GM23248 (cell line): ENCODE data around the gene USP48. TPM values are rescaled to one million over a fixed set of nuclear protein-coding genes. Genes with fewer than 3 reads are reported as not detected.
A peak's percentile ranks its signal among the peaks of the same experiment; 100 is the strongest.

Experiments
- DNase-seq: peaks from one replicate; pipeline ENCODE4 v3.0.0-alpha.2; 2015
- H2AFZ ChIP-seq: fragments of 200-600 bp; sonication (generic); 2 replicates; pipeline ENCODE4 v1.6.1; 2016; ENCODE audit warnings: antibody characterized with exemption
- H3F3A ChIP-seq: fragments of 200-600 bp; sonication (generic); 2 replicates; pipeline ENCODE4 v1.6.1; 2016; ENCODE audit warnings: mild to moderate bottlenecking, antibody characterized with exemption, mixed run types; ENCODE audit not compliant: insufficient read depth
- H3K27ac ChIP-seq: fragments of 200-600 bp; sonication (generic); 2 replicates; pipeline ENCODE4 v1.5.1; 2016; ENCODE audit warnings: mild to moderate bottlenecking
- H3K27me3 ChIP-seq: fragments of 200-600 bp; sonication (generic); replicated peaks from 2 replicates; pipeline ENCODE4 v1.6.1; 2016; ENCODE audit warnings: mild to moderate bottlenecking; ENCODE audit not compliant: insufficient read depth
- H3K36me3 ChIP-seq: fragments of 200-600 bp; sonication (generic); 2 replicates; pipeline ENCODE4 v1.6.1; 2016; ENCODE audit warnings: low read depth, mild to moderate bottlenecking
- H3K4me1 ChIP-seq: fragments of 200-600 bp; sonication (generic); 2 replicates; pipeline ENCODE4 v1.6.1; 2016; ENCODE audit warnings: mild to moderate bottlenecking; ENCODE audit not compliant: insufficient read depth
- H3K4me2 ChIP-seq: fragments of 200-600 bp; sonication (generic); one replicate; pipeline ENCODE4 v1.6.1; 2016; ENCODE audit warnings: mild to moderate bottlenecking; ENCODE audit not compliant: unreplicated experiment
- H3K4me3 ChIP-seq: fragments of 200-600 bp; sonication (generic); 2 replicates; pipeline ENCODE4 v1.5.1; 2016; ENCODE audit warnings: mild to moderate bottlenecking
- H3K79me2 ChIP-seq: fragments of 200-600 bp; sonication (generic); 2 replicates; pipeline ENCODE4 v1.6.1; 2016; ENCODE audit warnings: mild to moderate bottlenecking; ENCODE audit not compliant: insufficient read depth
- H3K9ac ChIP-seq: fragments of 200-600 bp; sonication (generic); 2 replicates; pipeline ENCODE4 v1.6.1; 2016; ENCODE audit warnings: mild to moderate bottlenecking
- H3K9me2 ChIP-seq: fragments of 200-600 bp; sonication (generic); 2 replicates; pipeline ENCODE4 v1.6.1; 2016; ENCODE audit warnings: mixed run types, mild to moderate bottlenecking, moderate library complexity; ENCODE audit not compliant: insufficient read depth
- H3K9me3 ChIP-seq: fragments of 200-600 bp; sonication (generic); one replicate; pipeline ENCODE4 v1.6.1; 2017; ENCODE audit warnings: low read depth
- H4K20me1 ChIP-seq: fragments of 200-600 bp; sonication (generic); 2 replicates; pipeline ENCODE4 v1.6.0; 2016; ENCODE audit not compliant: insufficient read depth
- EZH2 ChIP-seq: fragments of 200-600 bp; sonication (generic); IDR thresholded peaks from 2 replicates; pipeline ENCODE4 v1.6.1; 2018; ENCODE audit warnings: antibody characterized with exemption, mild to moderate bottlenecking; ENCODE audit not compliant: insufficient read depth, poor library complexity, severe bottlenecking
- EZH2phosphoT487 ChIP-seq: fragments of 200-600 bp; sonication (generic); IDR thresholded peaks from 2 replicates; pipeline ENCODE4 v1.6.1; 2018; ENCODE audit warnings: antibody characterized with exemption, moderate library complexity, mild to moderate bottlenecking, low read depth; ENCODE audit not compliant: insufficient read depth
- WGBS, 2 experiments: methylation state at CpG; one replicate each; pipeline ENCODE4 v1.1.6; 2015 to 2017; ENCODE audit warnings: low lambda C conversion rate in 2 of 2, low coverage in 1 of 2; ENCODE audit errors: missing lambda C conversion rate in 2 of 2; 5-methylcytosine and 5-hydroxymethylcytosine counted together
- in situ Hi-C: fragments of 300-500 bp; cut with MboI; formaldehyde crosslinking; loops from 2 replicates; pipeline ENCODE4 v1.15.0; 2020
- polyA plus RNA-seq: library from polyadenylated mRNA; unstranded; fragments of >200 nt; fragmentation: Nextera tagmentation; extraction: Ambion mirVana; gene quantifications from 2 replicates; pipeline ENCODE4 v1.2.1, GENCODE V29; 2016
- total RNA-seq: library from RNA; depleted of rRNA; stranded (reverse); fragments of >200 nt; shearing (Covaris generic); gene quantifications from 2 replicates; pipeline ENCODE4 v1.2.3, GENCODE V29; 2014

USP48 gene
- total and polyA plus RNA-seq, 2 experiments from 2014 or later, result 34.3 to 60.4 TPM

DNA sequence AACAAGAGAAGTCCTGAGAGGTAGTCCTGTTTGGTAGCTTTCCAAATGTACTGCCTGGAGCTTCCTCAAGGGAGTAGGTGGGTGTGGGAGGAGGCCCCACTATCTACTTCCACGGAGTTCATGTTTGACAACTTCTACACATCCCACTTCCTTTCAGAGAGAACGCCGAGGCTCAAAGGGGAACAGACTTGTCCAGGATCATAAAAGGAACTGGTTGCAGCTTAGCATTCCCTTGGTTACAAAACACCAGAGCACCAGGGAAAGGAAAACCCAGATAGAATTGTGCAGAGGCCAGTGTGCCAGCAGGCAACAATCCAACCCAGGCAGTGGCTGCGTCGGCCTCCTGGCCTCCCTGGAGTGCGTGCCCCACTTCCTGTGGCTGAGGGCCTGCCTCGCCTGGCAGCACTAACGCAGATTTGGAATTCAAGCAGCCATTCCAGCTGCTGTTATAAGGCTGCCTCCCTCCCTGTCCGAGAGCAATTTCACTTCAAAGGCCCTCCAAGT lies 109.6 kb downstream of the USP48 start:
- H3K27me3 ChIP-seq, result peaks cover 10% of the 10 kb centered on the region; the same call in 1 of the 2 replicates
- H3F3A ChIP-seq, result peaks cover 18% of the 10 kb centered on the region
- H2AFZ ChIP-seq, result no peak overlapping the region
- H3K79me2 ChIP-seq, result no peaks in the 10 kb centered on the region
- peak; percentile 71 for DNase-seq
- no peaks in the 10 kb centered on the region for H3K9me3 ChIP-seq
- no peaks in the 10 kb centered on the region for H3K36me3 ChIP-seq
- no peak for TF ChIP-seq EZH2
- no peak for TF ChIP-seq EZH2phosphoT487
- peaks cover 23% of the 10 kb centered on the region for H3K4me1 ChIP-seq
- H3K9me2 ChIP-seq, result no peaks in the 10 kb centered on the region
- peak overlapping the region; percentile 49 for H3K9ac ChIP-seq
- in situ Hi-C loops, result no loop called here
- H4K20me1 ChIP-seq, result no peaks in the 10 kb centered on the region
- peak overlapping the region; percentile 13; the same call in 1 of the 2 replicates for H3K4me3 ChIP-seq
- peak overlapping the region; percentile 78 for H3K27ac ChIP-seq
- 3 to 5% methylated on average over 9 of the region's 9 CpGs for WGBS, 2 experiments
- H3K4me2 ChIP-seq, result peak overlapping the region; percentile 40

- 51 to 60% methylated on average over 10 of the region's 10 CpGs for WGBS, 2 experiments
- Histone ChIP-seq H3K4me2 (peak overlapping the region; percentile 40), H3K4me1 (peaks cover 23% of the 10 kb centered on the region), H4K20me1 (no peaks in the 10 kb centered on the region), H3K9me3 (no peaks in the 10 kb centered on the region), H3K9me2 (no peaks in the 10 kb centered on the region), H3K9ac (peak overlapping the region; percentile 49), H3K79me2 (no peaks in the 10 kb centered on the region), H3K27ac (peak overlapping the region; percentile 78), H3K36me3 (no peaks in the 10 kb centered on the region), H3F3A (peaks cover 18% of the 10 kb centered on the region), H3K27me3 (peaks cover 14% of the 10 kb centered on the region; the same call in 1 of the 2 replicates), H3K4me3 (peak overlapping the region; percentile 13; the same call in 1 of the 2 replicates), H2AFZ (no peak overlapping the region)
- in situ Hi-C loops, result no loop called here
- TF ChIP-seq EZH2, result no peak
- no peak for TF ChIP-seq EZH2phosphoT487
- peak; percentile 89 for DNase-seq
Measured at GRCh38 chr1:21672478-21673276, 110.3 kb downstream of the USP48 start.

DNA sequence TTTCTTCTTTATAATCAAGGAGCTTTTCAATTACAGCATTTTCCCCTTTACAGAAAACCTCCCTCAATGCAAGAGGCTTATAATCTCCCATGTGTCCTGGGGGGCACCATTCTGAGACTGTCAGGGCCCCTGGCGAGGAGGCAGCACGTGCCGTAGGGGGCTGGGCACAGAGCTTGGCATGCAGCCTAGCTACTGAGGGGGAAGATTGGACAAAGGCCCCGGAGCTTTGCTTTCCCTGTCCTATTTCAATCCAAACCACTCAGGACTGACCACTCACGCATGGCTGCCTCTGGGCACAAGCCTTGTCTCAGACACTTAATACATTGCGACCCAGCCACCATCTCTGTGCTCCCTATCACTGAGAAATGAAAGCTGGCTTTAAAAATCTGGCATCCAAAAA lies 111.0 kb downstream of the USP48 start:
- WGBS, 2 experiments, result 44 to 53% methylated on average over 6 of the region's 6 CpGs
- in situ Hi-C loops, result no loop called here
- Histone ChIP-seq H3K9me3 (no peaks in the 10 kb centered on the region), H3K27ac (no peak overlapping the region), H3K4me3 (no peak overlapping the region), H3K79me2 (no peaks in the 10 kb centered on the region), H3K9ac (no peak overlapping the region), H3K9me2 (no peaks in the 10 kb centered on the region), H4K20me1 (no peaks in the 10 kb centered on the region), H3K4me1 (peaks cover 23% of the 10 kb centered on the region), H3K36me3 (no peaks in the 10 kb centered on the region), H3K27me3 (peaks cover 14% of the 10 kb centered on the region; the same call in 1 of the 2 replicates), H3F3A (peaks cover 18% of the 10 kb centered on the region), H2AFZ (no peak overlapping the region), H3K4me2 (no peak overlapping the region)
- TF ChIP-seq EZH2phosphoT487 (no peak), EZH2 (no peak)
- DNase-seq, result no peak

DNA sequence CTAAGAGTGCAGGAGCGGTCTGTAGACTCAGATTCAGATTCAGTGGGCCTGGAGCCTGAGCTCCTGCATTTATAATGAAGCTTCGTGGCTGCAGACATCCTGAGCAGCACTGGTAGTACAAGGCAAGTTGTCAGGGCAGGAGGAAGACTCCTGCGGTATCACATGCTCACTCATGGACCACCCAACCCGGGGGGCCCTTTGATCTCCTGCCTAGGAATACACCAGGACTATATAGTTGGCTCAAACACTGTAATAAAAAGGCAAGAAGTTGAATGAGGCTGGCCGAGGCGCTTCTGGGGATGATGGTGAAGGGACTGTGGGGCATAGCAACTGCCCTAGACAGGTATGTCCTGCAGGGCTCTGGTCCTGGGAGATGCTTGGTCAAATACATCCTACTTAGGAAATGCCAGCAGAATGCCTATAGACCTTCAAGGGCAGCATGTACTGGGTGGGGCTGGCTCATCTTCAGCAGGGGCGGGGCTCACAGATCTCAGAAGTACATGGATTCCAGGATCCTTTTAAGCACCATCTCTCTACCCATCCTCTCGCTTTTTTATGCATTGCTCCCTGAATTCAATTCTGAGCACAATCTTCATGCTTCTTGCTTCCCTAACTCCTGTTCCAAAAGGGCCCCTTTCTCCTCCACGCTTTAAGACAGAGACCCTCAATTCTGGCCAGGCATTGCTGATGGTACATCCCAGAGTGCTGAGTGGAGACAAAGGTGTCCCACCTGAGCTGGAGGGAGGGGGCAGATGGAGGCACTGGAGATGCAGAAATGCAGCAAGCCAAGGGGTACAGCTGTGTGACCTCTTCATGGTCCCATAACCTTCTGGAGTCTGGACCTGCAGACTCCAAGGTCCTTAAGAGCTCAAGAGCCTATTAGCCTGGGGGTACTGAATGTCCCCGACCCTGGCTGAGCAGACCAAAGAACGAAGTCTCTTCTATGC lies 111.7 kb downstream of the USP48 start:
- Histone ChIP-seq H3K27me3 (peaks cover 14% of the 10 kb centered on the region; the same call in 1 of the 2 replicates), H3K9me3 (no peaks in the 10 kb centered on the region)
- TF ChIP-seq EZH2 (no peak), EZH2phosphoT487 (no peak)

More for the DNA sequence above, 111.7 kb downstream of the USP48 start:
- no peak overlapping the region for H3K4me2 ChIP-seq
- in situ Hi-C loops, result no loop called here
- 54 to 58% methylated on average over 11 of the region's 11 CpGs for WGBS, 2 experiments
- H3K9ac ChIP-seq, result no peak overlapping the region
- no peaks in the 10 kb centered on the region for H4K20me1 ChIP-seq
- no peak overlapping the region for H2AFZ ChIP-seq
- no peak overlapping the region for H3K4me3 ChIP-seq
- H3K36me3 ChIP-seq, result no peaks in the 10 kb centered on the region
- no peak overlapping the region for H3K27ac ChIP-seq
- H3K79me2 ChIP-seq, result no peaks in the 10 kb centered on the region
- H3K4me1 ChIP-seq, result peaks cover 25% of the 10 kb centered on the region
- peaks cover 18% of the 10 kb centered on the region for H3F3A ChIP-seq
- no peak for DNase-seq
- no peaks in the 10 kb centered on the region for H3K9me2 ChIP-seq
